HG03196 (cell line): ENCODE data around the gene ADARB2.

Experiments
- ATAC-seq: cut with Tn5 transposase; IDR thresholded peaks from one replicate; pipeline ENCODE4 v1.9.1; 2021; ENCODE audit not compliant: unreplicated experiment

ADARB2 gene

GRCh38 chr10:1598393-1599153, 138.8 kb downstream of the ADARB2 start:
- ATAC-seq, result no peak

GRCh38 chr10:1597370-1598146, 139.8 kb downstream of the ADARB2 start:
- ATAC-seq, result no peak

DNA sequence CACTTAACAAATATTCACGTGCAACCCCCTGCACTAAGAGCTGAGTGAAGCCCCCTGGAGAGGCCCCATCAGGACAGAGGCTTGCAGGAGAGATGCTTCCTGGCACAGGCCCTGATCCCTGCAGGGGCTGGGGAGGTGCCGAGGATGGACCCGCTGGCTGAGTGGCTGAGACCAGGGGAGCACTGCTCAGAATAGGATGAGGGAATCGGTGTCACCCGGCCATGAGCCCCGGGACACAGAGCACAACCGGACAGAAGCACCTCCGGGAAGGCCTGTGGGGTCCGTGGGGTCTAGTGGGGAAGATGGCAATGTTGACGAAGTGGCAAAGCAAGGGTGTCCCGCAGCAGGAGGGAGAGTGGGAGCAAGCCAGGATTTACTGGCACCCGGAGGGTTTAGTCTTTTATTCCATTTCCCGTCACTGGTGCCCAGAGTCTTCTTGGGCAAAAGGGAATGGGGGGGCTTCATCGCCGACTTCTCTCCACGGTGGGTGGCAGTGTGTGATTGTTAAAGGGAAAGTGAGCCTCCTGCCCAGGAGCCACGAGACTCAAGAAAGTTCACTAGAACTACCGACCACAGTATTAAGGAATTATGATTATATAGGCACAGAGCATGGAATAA, 140.7 kb downstream of the ADARB2 start:
- ATAC-seq, result no peak

- no peak for ATAC-seq
Observed at GRCh38 chr10:1595726-1596125, 141.6 kb downstream of the ADARB2 start.

- no peak for ATAC-seq
Observed at GRCh38 chr10:1595242-1595600, 142.1 kb downstream of the ADARB2 start.

- no peak for ATAC-seq
Observed at GRCh38 chr10:1594372-1595241, 142.7 kb downstream of the ADARB2 start.

GRCh38 chr10:1591742-1592141, 145.6 kb downstream of the ADARB2 start:
- ATAC-seq, result no peak

DNA sequence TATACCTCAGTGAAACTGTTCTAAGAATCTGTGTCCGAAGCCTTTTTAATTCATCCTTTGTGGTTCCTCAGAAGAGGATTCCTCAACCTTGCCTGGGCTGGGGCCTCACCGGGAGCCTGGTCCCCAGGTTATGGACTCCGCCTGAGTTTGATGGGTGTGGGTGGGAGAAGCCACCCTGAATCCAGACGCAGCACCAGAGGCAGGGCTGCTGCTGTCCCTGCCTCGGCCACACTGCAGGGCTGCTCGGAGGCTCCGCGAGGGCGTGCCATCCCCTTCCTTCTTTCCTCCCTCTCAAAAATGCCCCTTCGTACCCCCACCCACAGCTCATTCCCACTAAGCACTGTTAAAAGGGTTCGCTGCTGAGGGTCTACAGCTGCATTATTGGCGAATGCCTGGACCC, 146.3 kb downstream of the ADARB2 start:
- ATAC-seq, result no peak

DNA sequence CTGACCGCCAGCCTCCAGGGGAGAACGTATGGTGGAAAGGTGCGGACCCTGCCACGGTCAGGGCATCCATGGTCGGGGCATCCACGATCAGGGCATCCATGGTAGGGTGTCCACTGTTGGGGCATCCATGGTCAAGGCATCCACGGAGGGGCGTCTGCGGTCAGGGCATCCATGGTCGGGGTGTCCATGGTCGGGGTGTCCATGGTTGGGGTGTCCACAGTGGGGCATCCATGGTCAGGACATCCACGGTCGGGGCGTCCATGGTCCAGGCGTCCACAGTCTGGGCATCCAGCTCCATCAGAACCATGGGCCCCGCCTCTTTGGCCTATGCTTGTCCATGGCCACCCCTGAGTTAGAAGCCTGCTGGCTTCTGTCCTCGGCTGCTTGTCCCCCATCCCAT, 148.1 kb downstream of the ADARB2 start:
- ATAC-seq, result no peak

- ATAC-seq, result no peak
Observed at GRCh38 chr10:1582739-1583138, 154.6 kb downstream of the ADARB2 start.

- ATAC-seq, result no peak
Observed at GRCh38 chr10:1581189-1581588, 156.1 kb downstream of the ADARB2 start.

- no peak for ATAC-seq
Observed at GRCh38 chr10:1579671-1580070, 157.7 kb downstream of the ADARB2 start.

DNA sequence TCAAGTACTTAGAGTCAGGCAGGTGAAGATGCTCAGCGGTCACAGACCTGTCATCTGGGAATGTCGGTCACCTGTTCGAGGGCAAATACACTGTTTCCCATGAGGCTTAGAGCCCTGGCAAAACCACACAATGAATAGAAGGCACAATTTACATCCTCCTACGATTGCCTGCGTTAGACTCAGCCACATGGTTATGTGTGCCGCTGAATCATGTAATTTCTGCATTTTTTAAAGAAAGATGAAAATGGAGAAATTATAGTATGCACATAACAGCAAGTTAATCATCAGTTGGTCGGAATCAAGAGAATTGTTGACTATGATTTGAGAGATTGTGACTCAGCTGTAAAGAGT, 158.2 kb downstream of the ADARB2 start:
- ATAC-seq, result no peak

DNA sequence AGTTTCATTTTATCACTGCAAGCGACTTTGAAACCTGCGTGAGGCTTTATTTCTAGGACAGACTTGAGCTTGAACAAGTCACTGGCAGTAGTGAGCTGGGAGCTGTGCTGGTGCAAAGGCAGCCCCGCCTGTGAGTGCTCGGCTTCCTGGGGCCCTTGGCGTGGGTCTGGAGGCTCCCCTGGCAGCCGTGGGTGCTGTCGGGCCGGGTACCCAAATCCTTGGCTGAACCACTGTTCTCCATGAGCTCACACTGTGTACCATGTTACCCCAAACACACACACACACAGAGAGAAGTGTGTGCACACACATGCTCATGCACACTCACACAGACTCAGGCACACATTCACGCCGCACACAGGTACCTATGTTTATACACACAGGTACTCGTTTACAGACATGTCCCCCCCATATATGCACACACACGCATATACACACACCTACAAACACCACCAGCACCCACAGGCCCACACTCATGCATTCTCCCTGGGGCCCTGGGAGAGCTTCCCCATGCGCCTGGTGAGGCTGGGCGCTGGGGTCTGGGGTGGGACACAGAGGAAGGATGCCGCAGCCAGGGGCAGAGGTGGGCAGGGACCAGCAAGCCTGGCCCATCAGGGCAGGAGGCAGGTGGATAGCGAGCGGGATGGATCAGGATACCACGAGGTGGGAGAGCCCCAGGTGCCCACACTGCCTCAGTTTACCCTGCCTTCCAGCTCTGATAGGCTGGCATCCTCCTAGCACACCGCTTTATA, 158.8 kb downstream of the ADARB2 start:
- no peak for ATAC-seq

DNA sequence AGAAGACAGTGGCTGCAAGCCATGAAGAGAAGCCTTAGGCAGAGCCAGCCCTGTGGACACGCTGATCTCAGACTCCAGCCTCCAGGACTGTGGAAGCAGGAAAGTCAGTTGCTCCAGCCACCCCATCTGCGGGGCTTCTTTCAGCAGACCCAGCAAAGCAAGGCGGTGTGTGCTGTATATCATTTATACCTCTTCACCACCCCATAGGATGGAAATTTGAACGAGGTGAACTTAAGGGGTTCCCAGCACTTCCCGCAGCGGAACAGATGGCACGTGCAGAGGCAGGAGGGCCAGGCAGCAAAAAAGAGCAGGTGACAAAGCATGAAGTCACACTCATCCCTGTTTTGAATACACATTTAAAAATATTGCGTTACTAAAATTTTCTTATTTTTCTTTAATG, 159.4 kb downstream of the ADARB2 start:
- no peak for ATAC-seq

DNA sequence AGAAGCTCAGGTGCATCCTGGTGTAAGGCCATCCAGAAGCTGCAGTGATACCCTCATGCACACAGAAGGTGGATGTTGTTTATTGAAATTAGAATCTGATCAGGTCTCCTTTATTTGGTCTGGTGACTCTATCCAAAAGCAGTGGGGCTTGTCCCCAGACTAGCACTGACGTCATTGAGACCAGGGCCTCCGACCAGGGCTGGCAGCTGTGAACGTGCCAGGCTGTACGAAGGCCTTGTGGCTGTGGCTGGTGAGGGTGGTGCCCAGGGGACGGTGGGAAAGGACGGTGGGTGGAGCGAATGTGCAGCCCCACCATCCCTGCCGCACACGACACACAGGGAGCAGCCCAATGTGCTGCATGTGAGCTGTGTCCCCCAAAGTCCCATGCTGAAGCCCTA, 160.0 kb downstream of the ADARB2 start:
- no peak for ATAC-seq

- no peak for ATAC-seq
Observed at GRCh38 chr10:1576467-1577372, 160.6 kb downstream of the ADARB2 start.

DNA sequence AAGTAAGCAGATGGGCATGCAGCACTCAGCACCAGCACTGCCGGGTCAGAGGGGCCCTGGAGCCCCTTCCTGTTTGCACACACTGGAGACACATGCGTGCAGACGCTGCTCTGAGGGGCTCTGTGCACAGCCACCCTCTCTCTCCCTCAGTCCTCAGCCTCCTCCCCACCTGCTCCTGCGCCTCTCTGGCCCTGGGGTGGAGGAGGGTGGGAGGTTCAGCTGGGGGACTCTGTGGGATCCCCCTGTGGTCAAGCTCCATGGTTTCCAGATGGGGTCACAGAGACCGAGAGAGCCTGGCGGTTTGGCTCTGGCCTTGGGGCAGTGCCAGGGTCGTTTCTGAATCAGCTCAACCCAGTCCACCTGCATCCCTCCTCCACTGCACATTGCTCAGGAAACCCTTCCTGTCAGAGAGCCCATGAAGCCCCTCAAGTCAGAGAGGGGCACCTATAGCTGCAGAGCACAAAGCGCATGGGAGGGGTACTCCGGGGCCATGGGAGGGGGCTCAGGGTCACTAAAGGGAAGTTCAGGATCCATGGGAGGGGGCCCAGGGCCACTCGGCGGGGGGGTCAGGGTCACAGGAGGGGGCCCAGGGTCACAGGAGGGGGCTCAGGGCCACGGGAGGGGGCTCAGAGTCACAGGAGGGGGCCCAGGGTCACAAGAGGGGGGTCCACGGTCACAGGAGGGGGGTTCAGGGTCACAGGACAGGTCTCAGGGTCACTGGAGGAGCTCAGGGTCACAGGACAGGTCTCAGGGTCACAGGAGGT, 161.7 kb downstream of the ADARB2 start:
- no peak for ATAC-seq

- ATAC-seq, result no peak
Observed at GRCh38 chr10:1574719-1575118, 162.6 kb downstream of the ADARB2 start.
